ENCODE data around the gene SHISA5. TPM values are rescaled to one million over a fixed set of nuclear protein-coding genes. Genes with fewer than 3 reads are reported as not detected.

The SHISA5 gene
- total and polyA plus RNA-seq, 2 of the 4 experiments (the other 2 are of a cell fraction) = 82.3 to 162 TPM

GRCh38 chr3:48436855-48437254 lies 67.1 kb downstream of the SHISA5 start:
- Histone ChIP-seq H3K9ac (ENCODE audit: low read depth, low read length) (no peak overlapping the region), H3K56ac (ENCODE audit: extremely low read depth, insufficient read depth, low read length) (no peak overlapping the region), H3K27me3 (ENCODE audit: control insufficient read depth, insufficient read depth, low read length) (no peaks in the 10 kb centered on the region), H3K27ac (ENCODE audit: insufficient read depth, low read length) (no peak overlapping the region), H3K4me2 (ENCODE audit: low read depth, low read length) (no peak overlapping the region), H3K18ac (ENCODE audit: low read depth, low read length) (no peak overlapping the region), H4K91ac (ENCODE audit: insufficient read depth, low read depth, low read length) (no peak overlapping the region), H4K8ac (ENCODE audit: low read depth in 2 of 2, low read length in 2 of 2) (no peak overlapping the region), H2AK9ac (replicated peaks; ENCODE audit: low read depth, low read length, poor library complexity) (no peak overlapping the region), H3K36me3 (ENCODE audit: control insufficient read depth, insufficient read depth, low read length) (peaks cover 19% of the 10 kb centered on the region), H3K9me3 (ENCODE audit: control insufficient read depth, insufficient read depth, low read length) (no peaks in the 10 kb centered on the region), H2AK5ac (ENCODE audit: low read depth, low read length) (no peak overlapping the region), H3K4me3 (ENCODE audit: insufficient read depth, low read depth, low read length) (no peak overlapping the region), H3K14ac (replicated peaks; ENCODE audit: low read depth, low read length) (no peak overlapping the region), H3K9me1 (ENCODE audit: insufficient read depth, low read length) (0 out of 2 replicates have a peak, but pooled peaks cover 4% of the 10 kb centered on the region), H2BK120ac (ENCODE audit: low read depth, low read length) (no peak overlapping the region), H2BK20ac (ENCODE audit: low read depth, low read length) (no peak overlapping the region), H4K5ac (ENCODE audit: low read depth, low read length) (no peak overlapping the region), H3K4me1 (ENCODE audit: control insufficient read depth, insufficient read depth, low read length) (0 out of 2 replicates have a peak, but pooled peaks cover 2% of the 10 kb centered on the region), H2BK15ac (ENCODE audit: low read depth, low read length) (no peak overlapping the region), H3K23ac (ENCODE audit: low read depth, low read length) (no peak overlapping the region), H4K20me1 (ENCODE audit: insufficient read depth, low read length) (peaks cover 3% of the 10 kb centered on the region; the same call in 1 of the 2 replicates), H3K4ac (ENCODE audit: low read depth, low read length) (no peak overlapping the region), H2BK5ac (ENCODE audit: low read depth, low read length, poor library complexity, severe bottlenecking) (no peak overlapping the region), H3K79me1 (ENCODE audit: low read depth in 1 of 2, low read length in 2 of 2) (peaks cover 24 to 39% of the 10 kb centered on the region in 2 experiments), H2AFZ (replicated peaks; ENCODE audit: low read length, poor library complexity) (no peak overlapping the region)
- ATAC-seq (ENCODE audit: low read depth) (no peak), DNase-seq (no peak)
- WGBS, 2 experiments (ENCODE audit: extremely low coverage in 2 of 2, insufficient read length in 1 of 2) = 83% methylated on average over 2 of the region's 7 CpGs; no CpG with 5 or more reads in 1 of the 2 experiments
- no TSS peak for BruUV-seq (replicated peaks)
- CTCF ChIA-PET = interaction anchor here (0.7 to 2.4 kb wide), 10 partner anchors 9 to 247 kb away, joined by 3 to 65 read pairs (median 11); partner anchors contain the start of gene ATRIP
- TF ChIP-seq POLR2A (IDR thresholded peaks at IDR 0.05; ENCODE audit: low read depth, low read length) = no peak
- TF ChIP-seq RAD21 (IDR thresholded peaks at IDR 0.05; ENCODE audit: low read length) = no peak
- TF ChIP-seq CHD1 (IDR thresholded peaks at IDR 0.05; ENCODE audit: low read depth, low read length) = no peak
- no peak for TF ChIP-seq MXI1 (IDR thresholded peaks at IDR 0.05; ENCODE audit: borderline replicate concordance, low read depth, low read length)
- TF ChIP-seq RFX5 (IDR thresholded peaks at IDR 0.05; ENCODE audit: low read depth, low read length) = no peak
- intact Hi-C loops (cut with micrococcal nuclease) (loop anchor here (1.0 kb wide), 4 partner anchors 35 to 243 kb away; no protein-coding TSS in a partner anchor), dilution Hi-C loops (cut with HindIII; ENCODE audit: low sequenced_read_pairs, unreplicated experiment) (no loop called here), in situ Hi-C loops (cut with MboI; ENCODE audit: low sequenced_read_pairs) (loop anchor here (5.0 kb wide), 2 partner anchors 35 to 165 kb away; no protein-coding TSS in a partner anchor)
- POLR2A ChIA-PET (ENCODE audit: unreplicated experiment) = interaction anchor here (1.1 kb wide), 1 partner anchor 36 kb away, joined by 4 read pairs; no protein-coding TSS in a partner anchor
